ENCODE results near the gene CD2.

- TF ChIP-seq, protein P1, sequence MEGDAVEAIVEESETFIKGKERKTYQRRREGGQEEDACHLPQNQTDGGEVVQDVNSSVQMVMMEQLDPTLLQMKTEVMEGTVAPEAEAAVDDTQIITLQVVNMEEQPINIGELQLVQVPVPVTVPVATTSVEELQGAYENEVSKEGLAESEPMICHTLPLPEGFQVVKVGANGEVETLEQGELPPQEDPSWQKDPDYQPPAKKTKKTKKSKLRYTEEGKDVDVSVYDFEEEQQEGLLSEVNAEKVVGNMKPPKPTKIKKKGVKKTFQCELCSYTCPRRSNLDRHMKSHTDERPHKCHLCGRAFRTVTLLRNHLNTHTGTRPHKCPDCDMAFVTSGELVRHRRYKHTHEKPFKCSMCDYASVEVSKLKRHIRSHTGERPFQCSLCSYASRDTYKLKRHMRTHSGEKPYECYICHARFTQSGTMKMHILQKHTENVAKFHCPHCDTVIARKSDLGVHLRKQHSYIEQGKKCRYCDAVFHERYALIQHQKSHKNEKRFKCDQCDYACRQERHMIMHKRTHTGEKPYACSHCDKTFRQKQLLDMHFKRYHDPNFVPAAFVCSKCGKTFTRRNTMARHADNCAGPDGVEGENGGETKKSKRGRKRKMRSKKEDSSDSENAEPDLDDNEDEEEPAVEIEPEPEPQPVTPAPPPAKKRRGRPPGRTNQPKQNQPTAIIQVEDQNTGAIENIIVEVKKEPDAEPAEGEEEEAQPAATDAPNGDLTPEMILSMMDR (IDR thresholded peaks at IDR 0.05) = no peak
- no peak for TF ChIP-seq POLR2A (IDR thresholded peaks at IDR 0.05)
Measured at GRCh38 chr1:116733476-116734365, 20.5 kb upstream of the CD2 start.
